CD4-positive, alpha-beta T cell (primary cell): ENCODE measurements around the gene PGBD2. TPM values are rescaled to one million over a fixed set of nuclear protein-coding genes. Genes with fewer than 3 reads are reported as not detected.

Source experiments
- ATAC-seq: fragments of 200-7000 bp; cut with Tn5 transposase; one replicate; pipeline ENCODE4 v1.10.0; 2022; ENCODE audit warnings: mild to moderate bottlenecking; ENCODE audit not compliant: poor library complexity
- CTCF ChIA-PET: fragments of 350-600 bp; sonication (Branson Sonifier 250); formaldehyde crosslinking; loops from one replicate; lab custom pipeline; 2021; ENCODE audit warnings: antibody characterized with exemption, inconsistent platforms; lab: Charles Lee
- POLR2A ChIA-PET: fragments of 350-600 bp; sonication (Branson Sonifier 250); formaldehyde crosslinking; loops from one replicate; lab custom pipeline; 2021; ENCODE audit warnings: antibody characterized with exemption, inconsistent platforms; lab: Charles Lee
- DNase-seq, 14 experiments: peaks; one replicate each; pipeline ENCODE4 v3.0.0-alpha.2; 2013 to 2020; ENCODE audit warnings: mixed read lengths in 2 of 14
- H3K27ac ChIP-seq, 2 donors: one replicate each; pipeline versions ENCODE4 v1.5.1 to v1.7.0; 2013; ENCODE audit warnings: low read length in 2 of 2, low read depth in 1 of 2, mild to moderate bottlenecking in 1 of 2
- H3K27me3 ChIP-seq, 2 experiments: 1 replicate in 1 of 2; 2 replicates in 1 of 2; pipeline versions ENCODE4 v1.6.1 to v1.7.0; 2013; ENCODE audit warnings: low read length in 2 of 2, control low read depth in 1 of 2, mild to moderate bottlenecking in 1 of 2, moderate library complexity in 1 of 2; ENCODE audit not compliant: insufficient read depth in 2 of 2, control insufficient read depth in 1 of 2
- H3K36me3 ChIP-seq: one replicate; pipeline ENCODE4 v1.6.1; 2013; ENCODE audit warnings: low read length, control low read depth; ENCODE audit not compliant: insufficient read depth
- H3K4me1 ChIP-seq: one replicate; pipeline ENCODE4 v1.6.1; 2013; ENCODE audit warnings: low read length, control low read depth; ENCODE audit not compliant: insufficient read depth
- H3K4me3 ChIP-seq: one replicate; pipeline ENCODE4 v1.5.1; 2013; ENCODE audit warnings: mild to moderate bottlenecking, low read length, moderate library complexity
- H3K9me3 ChIP-seq, 2 experiments: 1 replicate in 1 of 2; 2 replicates in 1 of 2; pipeline versions ENCODE4 v1.6.1 to v1.7.0; 2013; ENCODE audit warnings: low read length in 2 of 2, mild to moderate bottlenecking in 2 of 2, control low read depth in 1 of 2, moderate library complexity in 1 of 2; ENCODE audit not compliant: control insufficient read depth in 1 of 2, insufficient read depth in 1 of 2
- H3K27ac Mint-ChIP-seq: one replicate; pipeline ENCODE4 v1.8.0; 2020; ENCODE audit warnings: mixed read lengths
- H3K27me3 Mint-ChIP-seq: one replicate; pipeline ENCODE4 v1.8.0; 2021; ENCODE audit warnings: mixed read lengths
- H3K36me3 Mint-ChIP-seq: one replicate; pipeline ENCODE4 v1.8.0; 2021; ENCODE audit warnings: low read depth, mixed read lengths
- H3K4me1 Mint-ChIP-seq: one replicate; pipeline ENCODE4 v1.8.0; 2021; ENCODE audit warnings: low read depth, mixed read lengths
- H3K4me3 Mint-ChIP-seq: one replicate; pipeline ENCODE4 v1.8.0; 2020; ENCODE audit warnings: mild to moderate bottlenecking, mixed read lengths
- H3K9me3 Mint-ChIP-seq: one replicate; pipeline ENCODE4 v1.8.0; 2020; ENCODE audit warnings: mixed read lengths
- intact Hi-C, 2 experiments: fragments of 100-400 bp; cut with DNase I in 1 of 2; cut with micrococcal nuclease in 1 of 2; formaldehyde crosslinking; loops; one replicate each; pipeline versions ENCODE4 v1.15.1 to v1.9.0; 2023 to 2025; cut with DNase I, micrococcal nuclease
- total RNA-seq, 174 experiments: library from RNA in 2 of 174; stranded (reverse) in 2 of 174; gene quantifications; one replicate each; pipeline ENCODE4 v1.2.3 and lab custom pipeline; 2021 to 2026
- TF ChIP-seq, protein P1 (sequence below): fragments of 200-600 bp; IDR thresholded peaks from one replicate; pipeline ENCODE4 v1.8.0; 2022; ENCODE audit warnings: antibody characterized with exemption, mild to moderate bottlenecking

PGBD2 gene
- total RNA-seq, 2 experiments from 2014 or later = 0.78 to 0.85 TPM

DNA sequence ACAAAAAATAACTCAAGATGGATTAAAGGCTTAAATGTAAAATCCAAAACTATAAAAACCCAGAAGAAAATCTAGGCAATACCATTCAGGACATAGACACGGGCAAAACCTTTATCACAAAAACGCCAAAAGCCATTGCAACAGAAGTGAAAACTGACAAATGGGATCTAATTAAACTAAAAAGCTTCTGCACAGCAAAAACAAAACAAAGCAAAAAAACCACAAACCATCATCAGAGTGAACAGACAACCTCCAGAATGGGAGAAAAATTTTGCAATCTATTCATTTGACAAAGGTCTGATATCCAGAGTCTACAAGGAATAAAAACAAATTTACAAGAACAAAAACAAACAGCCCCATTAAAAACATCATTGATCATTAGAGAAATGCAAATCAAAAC is 4.5 kb upstream of the PGBD2 start:
- ChIA-PET POLR2A (no interaction called here), CTCF (no interaction called here)

DNA sequence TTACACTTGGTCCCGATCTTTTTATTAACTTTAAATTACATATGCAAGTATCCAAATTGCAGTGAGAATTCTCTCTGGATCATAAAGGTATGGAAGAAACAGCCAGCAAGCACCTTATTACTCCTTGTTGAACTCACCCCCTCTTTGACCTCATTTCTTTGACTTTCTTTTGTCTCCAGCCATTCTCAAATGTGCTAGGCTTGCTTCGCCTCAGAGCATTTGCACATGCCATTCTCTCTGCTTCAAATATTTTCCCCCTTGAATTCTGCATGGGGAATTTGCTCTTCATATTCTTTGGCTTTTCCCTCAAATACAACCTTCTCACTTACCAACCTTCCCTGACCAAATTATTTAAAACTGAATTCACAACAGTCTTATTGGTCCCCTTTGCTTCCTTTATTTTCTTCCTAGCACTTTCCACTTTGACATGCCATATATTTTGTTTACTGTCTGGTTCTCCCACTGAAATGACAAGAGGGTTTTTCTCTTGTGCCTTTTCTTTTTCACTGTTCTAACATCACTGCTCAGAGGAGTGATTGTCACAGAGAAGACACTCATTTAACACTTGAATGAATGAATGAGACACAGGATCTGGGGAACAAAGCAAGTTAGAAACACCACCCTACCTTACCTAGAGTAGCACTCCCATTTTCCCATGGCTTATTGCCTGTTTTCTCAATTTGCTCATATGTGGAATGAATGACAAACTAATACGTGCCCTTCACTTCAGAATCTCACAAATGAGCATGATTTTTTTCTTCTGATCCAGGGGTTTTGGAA is 1.4 kb upstream of the PGBD2 start:
- ATAC-seq (no peak), DNase-seq (no peak)
- intact Hi-C loops = loop anchor here in 1 of 2 experiments (2.0 kb wide), 1 partner anchor 42 kb away; no protein-coding TSS in a partner anchor
- Mint-ChIP-seq H3K4me1 (peaks cover 34% of the 10 kb centered on the region), H3K27ac (peak overlapping the region; percentile 98), H3K4me3 (peak overlapping the region; percentile 88), H3K9me3 (no peaks in the 10 kb centered on the region), H3K36me3 (peaks cover 9% of the 10 kb centered on the region), H3K27me3 (peaks cover 10% of the 10 kb centered on the region)
- H3K27ac ChIP-seq = no peak overlapping the region
- H3K9me3 ChIP-seq = no peaks in the 10 kb centered on the region
- POLR2A ChIA-PET = interaction anchor here (2.5 kb wide), 1 partner anchor 79 kb away, joined by 15 read pairs; the partner anchor contains the start of gene SH3BP5L
- no peak overlapping the region for H3K4me3 ChIP-seq
- TF ChIP-seq, protein P1, sequence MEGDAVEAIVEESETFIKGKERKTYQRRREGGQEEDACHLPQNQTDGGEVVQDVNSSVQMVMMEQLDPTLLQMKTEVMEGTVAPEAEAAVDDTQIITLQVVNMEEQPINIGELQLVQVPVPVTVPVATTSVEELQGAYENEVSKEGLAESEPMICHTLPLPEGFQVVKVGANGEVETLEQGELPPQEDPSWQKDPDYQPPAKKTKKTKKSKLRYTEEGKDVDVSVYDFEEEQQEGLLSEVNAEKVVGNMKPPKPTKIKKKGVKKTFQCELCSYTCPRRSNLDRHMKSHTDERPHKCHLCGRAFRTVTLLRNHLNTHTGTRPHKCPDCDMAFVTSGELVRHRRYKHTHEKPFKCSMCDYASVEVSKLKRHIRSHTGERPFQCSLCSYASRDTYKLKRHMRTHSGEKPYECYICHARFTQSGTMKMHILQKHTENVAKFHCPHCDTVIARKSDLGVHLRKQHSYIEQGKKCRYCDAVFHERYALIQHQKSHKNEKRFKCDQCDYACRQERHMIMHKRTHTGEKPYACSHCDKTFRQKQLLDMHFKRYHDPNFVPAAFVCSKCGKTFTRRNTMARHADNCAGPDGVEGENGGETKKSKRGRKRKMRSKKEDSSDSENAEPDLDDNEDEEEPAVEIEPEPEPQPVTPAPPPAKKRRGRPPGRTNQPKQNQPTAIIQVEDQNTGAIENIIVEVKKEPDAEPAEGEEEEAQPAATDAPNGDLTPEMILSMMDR = no peak
- no peaks in the 10 kb centered on the region for H3K27me3 ChIP-seq
- peaks cover 4% of the 10 kb centered on the region for H3K36me3 ChIP-seq
- CTCF ChIA-PET = no interaction called here
- H3K4me1 ChIP-seq = peaks cover 17% of the 10 kb centered on the region

More for the DNA sequence above, 4.5 kb upstream of the PGBD2 start:
- DNase-seq (no peak), ATAC-seq (no peak)
- intact Hi-C loops = loop anchor here in 1 of 2 experiments (2.0 kb wide), 1 partner anchor 23 kb away; no protein-coding TSS in a partner anchor
- H3K9me3 Mint-ChIP-seq = no peaks in the 10 kb centered on the region
- no peak overlapping the region for H3K27ac Mint-ChIP-seq
- Histone ChIP-seq H3K27ac (no peak overlapping the region), H3K27me3 (peaks cover 0 to 8% of the 10 kb centered on the region in 2 experiments), H3K4me1 (peaks cover 8% of the 10 kb centered on the region), H3K9me3 (no peaks in the 10 kb centered on the region), H3K4me3 (no peak overlapping the region), H3K36me3 (no peaks in the 10 kb centered on the region)
- TF ChIP-seq, protein P1 = no peak
- H3K36me3 Mint-ChIP-seq = no peaks in the 10 kb centered on the region
- peaks cover 9% of the 10 kb centered on the region for H3K4me1 Mint-ChIP-seq
- no peak overlapping the region for H3K4me3 Mint-ChIP-seq
- peaks cover 25% of the 10 kb centered on the region for H3K27me3 Mint-ChIP-seq

DNA sequence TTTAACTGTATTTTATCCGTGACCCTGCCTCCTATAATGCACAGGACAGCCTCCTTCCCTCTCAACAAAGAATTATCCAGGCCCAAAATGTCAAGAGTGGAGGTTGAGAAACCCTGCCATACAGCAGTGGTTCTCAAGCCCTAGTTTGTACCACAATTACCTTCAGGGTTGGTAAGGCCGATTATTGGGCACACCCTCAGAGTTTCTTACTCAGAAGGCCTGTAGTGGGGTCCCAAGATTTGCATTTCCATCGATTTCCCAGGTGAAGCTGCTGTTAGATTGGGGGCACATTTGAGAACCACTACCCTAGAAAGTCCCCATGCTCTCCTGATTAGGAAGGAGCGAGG is 400 bp upstream of the PGBD2 start:
- no peaks in the 10 kb centered on the region for H3K9me3 ChIP-seq
- peak overlapping the region; percentile 67 to 78 for H3K27ac ChIP-seq
- TF ChIP-seq, protein P1 = no peak
- peaks cover 13% of the 10 kb centered on the region for H3K36me3 Mint-ChIP-seq
- POLR2A ChIA-PET = interaction anchor here (1.1 to 2.5 kb wide), 5 partner anchors 31 to 80 kb away, joined by 4 to 15 read pairs (median 9); partner anchors contain the start of genes SH3BP5L and ZNF672
- H3K4me3 ChIP-seq = peak overlapping the region; percentile 78
- CTCF ChIA-PET = interaction anchor here (0.9 to 1.5 kb wide), 2 partner anchors 47 to 80 kb away, joined by 4 to 7 read pairs; partner anchors contain the start of genes SH3BP5L and ZNF692
- H3K27ac Mint-ChIP-seq = peak overlapping the region; percentile 98
- H3K4me1 ChIP-seq = peaks cover 17% of the 10 kb centered on the region
- ATAC-seq (no peak), DNase-seq (no peak)
- H3K4me3 Mint-ChIP-seq = peak overlapping the region; percentile 88
- H3K36me3 ChIP-seq = peaks cover 4% of the 10 kb centered on the region
- no peaks in the 10 kb centered on the region for H3K27me3 ChIP-seq
- H3K4me1 Mint-ChIP-seq = peaks cover 34% of the 10 kb centered on the region
- H3K9me3 Mint-ChIP-seq = no peaks in the 10 kb centered on the region
- intact Hi-C loops = loop anchor here (1.0 to 2.0 kb wide), 5 partner anchors 19 to 79 kb away; partner anchors contain the start of gene ZNF672 (in 1 of the 2)
- peaks cover 1% of the 10 kb centered on the region for H3K27me3 Mint-ChIP-seq
